Esophagus muscularis mucosa (tissue), 4 donors: Measurements from ENCODE around the gene ZNF101. TPM values are rescaled to one million over a fixed set of nuclear protein-coding genes. Genes with fewer than 3 reads are reported as not detected.
"Not testable (repeated sequence)": the region's sequence is repeated elsewhere in the genome, so short reads cannot be mapped to it uniquely, and the experiment has no call there.

Experiments used
- DNase-seq: peaks from one replicate; pipeline ENCODE4 v3.0.0-alpha.2; 2017; ENCODE audit errors: extremely low spot score
- H3K27ac ChIP-seq, 4 donors: fragments of 200-600 bp; sonication (generic); replicated peaks in 1 of 4; 1 replicate in 3 of 4; 2 replicates in 1 of 4; pipeline ENCODE4 v1.5.1; 2016 to 2019; ENCODE audit warnings: mild to moderate bottlenecking in 1 of 4
- H3K27me3 ChIP-seq, 4 donors: fragments of 200-600 bp; sonication (generic); one replicate each; pipeline versions ENCODE4 v1.5.1 to v1.6.0; 2016 to 2019
- H3K36me3 ChIP-seq, 4 donors: fragments of 200-600 bp; sonication (generic); one replicate each; pipeline ENCODE4 v1.5.1; 2016 to 2019
- H3K4me1 ChIP-seq, 4 donors: fragments of 200-600 bp; sonication (generic); one replicate each; pipeline ENCODE4 v1.5.1; 2016 to 2019
- H3K4me3 ChIP-seq, 4 donors: fragments of 200-600 bp; sonication (generic); 1 replicate in 2 of 4; 2 replicates in 2 of 4; pipeline ENCODE4 v1.5.1; 2016 to 2019; ENCODE audit warnings: mild to moderate bottlenecking in 4 of 4, moderate library complexity in 1 of 4
- H3K9me3 ChIP-seq, 4 donors: fragments of 200-600 bp; sonication (generic); 1 replicate in 3 of 4; 2 replicates in 1 of 4; pipeline ENCODE4 v1.5.1; 2016 to 2019
- CTCF ChIP-seq, 3 experiments: fragments of 200-600 bp in 2 of 3; fragments of 450-650 bp in 1 of 3; sonication (generic) in 2 of 3; IDR thresholded peaks; one replicate each; pipeline ENCODE4 v1.5.1; 2017 to 2019; ENCODE audit warnings: antibody characterized with exemption in 3 of 3, mild to moderate bottlenecking in 2 of 3, moderate library complexity in 1 of 3
- EP300 ChIP-seq: sonication (generic); formaldehyde crosslinking; IDR thresholded peaks from one replicate; pipeline ENCODE4 v1.6.1; 2017; ENCODE audit warnings: antibody characterized with exemption
- POLR2A ChIP-seq: fragments of 450-650 bp; IDR thresholded peaks from one replicate; pipeline ENCODE4 v1.6.1; 2017; ENCODE audit warnings: antibody characterized with exemption, moderate library complexity, mild to moderate bottlenecking, low read depth
- POLR2AphosphoS5 ChIP-seq, 2 donors: sonication (generic); formaldehyde crosslinking; IDR thresholded peaks; one replicate each; pipeline ENCODE4 v1.6.1; 2017; ENCODE audit warnings: antibody characterized with exemption in 2 of 2
- WGBS: methylation state at CpG from one replicate; pipeline ENCODE4 v1.1.5; 2018; 5-methylcytosine and 5-hydroxymethylcytosine counted together
- intact Hi-C: fragments of 100-400 bp; cut with DNase I; formaldehyde crosslinking; loops from one replicate; pipeline ENCODE4 v1.15.1; 2023
- total RNA-seq, 4 donors: library from RNA; depleted of rRNA; stranded (reverse); fragments of >200 nt; gene quantifications; one replicate each; pipeline versions ENCODE4 v1.1.0 to v1.2.1, GENCODE V29; 2016

ZNF101 gene
- total RNA-seq, 4 donors from 2014 or later = 4.5 to 7.1 (median 5.7) TPM

- no peaks in the 10 kb centered on the region for H3K9me3 ChIP-seq
- TF ChIP-seq EP300 = no peak
- TF ChIP-seq POLR2AphosphoS5 (IDR thresholded peaks at IDR 0.05) = no peak
- TF ChIP-seq CTCF (IDR thresholded peaks at IDR 0.05) = no peak
- no peak for TF ChIP-seq POLR2A
- no peak for DNase-seq
- 95% methylated on average over 6 of the region's 6 CpGs for WGBS
- H3K27me3 ChIP-seq = no peaks in the 10 kb centered on the region
- H3K36me3 ChIP-seq = peaks cover 17 to 70% (median 44%) of the 10 kb centered on the region in 4 donors
- intact Hi-C loops = loop anchor here (5.0 kb wide), 1 partner anchor 58 kb away; the partner anchor contains the start of gene ZNF14
- H3K27ac ChIP-seq = no peak overlapping the region
- peaks cover 8 to 18% (median 12%) of the 10 kb centered on the region in 4 donors for H3K4me1 ChIP-seq
- H3K4me3 ChIP-seq = no peak overlapping the region
Measured at GRCh38 chr19:19674315-19674714, 5.7 kb downstream of the ZNF101 start.

GRCh38 chr19:19677579-19677978 lies 8.9 kb downstream of the ZNF101 start:
- TF ChIP-seq CTCF (IDR thresholded peaks at IDR 0.05) = no peak
- no peak for TF ChIP-seq POLR2A
- Histone ChIP-seq H3K36me3 (peaks cover 32 to 81% (median 59%) of the 10 kb centered on the region in 4 donors), H3K4me3 (no peak overlapping the region), H3K27ac (no peak overlapping the region), H3K9me3 (no peaks in the 10 kb centered on the region), H3K4me1 (no peaks in the 10 kb centered on the region), H3K27me3 (no peaks in the 10 kb centered on the region)
- no peak for DNase-seq
- intact Hi-C loops = no loop called here
- 94% methylated on average over 7 of the region's 7 CpGs for WGBS

- H3K27me3 ChIP-seq = no peaks in the 10 kb centered on the region
- 98% methylated on average over 20 of the region's 20 CpGs for WGBS
- DNase-seq = no peak
- intact Hi-C loops = no loop called here
- peaks cover 32 to 64% (median 52%) of the 10 kb centered on the region in 4 donors for H3K36me3 ChIP-seq
- no peak overlapping the region for H3K27ac ChIP-seq
- no peaks in the 10 kb centered on the region for H3K9me3 ChIP-seq
- H3K4me1 ChIP-seq = no peaks in the 10 kb centered on the region
- no peak overlapping the region for H3K4me3 ChIP-seq
- TF ChIP-seq CTCF (IDR thresholded peaks at IDR 0.05) = no peak
- TF ChIP-seq POLR2A = no peak
- no peak for TF ChIP-seq EP300
- TF ChIP-seq POLR2AphosphoS5 (IDR thresholded peaks at IDR 0.05) = no peak
Measured at GRCh38 chr19:19679176-19680073, 10.8 kb downstream of the ZNF101 start.

GRCh38 chr19:19686119-19686518 lies 17.5 kb downstream of the ZNF101 start:
- H3K27me3 ChIP-seq, DNase-seq, H3K4me3 ChIP-seq, H3K27ac ChIP-seq, H3K4me1 ChIP-seq, intact Hi-C loops, H3K36me3 ChIP-seq: not testable (repeated sequence)
- peaks cover 0 to 18% (median 15%) of the 10 kb centered on the region in 4 donors for H3K9me3 ChIP-seq
- 98% methylated on average over 15 of the region's 15 CpGs for WGBS

- no peak overlapping the region for H3K27ac ChIP-seq
- no peaks in the 10 kb centered on the region for H3K27me3 ChIP-seq
- no peaks in the 10 kb centered on the region for H3K4me1 ChIP-seq
- no peak overlapping the region for H3K4me3 ChIP-seq
- WGBS = 94% methylated on average over 6 of the region's 6 CpGs
- no peak for TF ChIP-seq POLR2A
- TF ChIP-seq CTCF (IDR thresholded peaks at IDR 0.05) = no peak
- TF ChIP-seq EP300 = no peak
- no peak for TF ChIP-seq POLR2AphosphoS5 (IDR thresholded peaks at IDR 0.05)
- H3K9me3 ChIP-seq = peaks cover 0 to 18% (median 15%) of the 10 kb centered on the region in 4 donors
- intact Hi-C loops = no loop called here
- no peaks in the 10 kb centered on the region for H3K36me3 ChIP-seq
- no peak for DNase-seq
Measured at GRCh38 chr19:19686580-19686979, 17.9 kb downstream of the ZNF101 start.
